SH-SY5Y (cell line): Measurements from ENCODE around the gene RPS14.

Source experiments
- GATA2 ChIP-seq: IDR thresholded peaks from 2 replicates; pipeline ENCODE4 v1.6.1; 2011; ENCODE audit warnings: mild to moderate bottlenecking, low read depth, low read length
- GATA3 ChIP-seq: IDR thresholded peaks from 2 replicates; pipeline ENCODE4 v1.6.1; 2011; ENCODE audit warnings: low read depth, mild to moderate bottlenecking, low read length, moderate library complexity

- TF ChIP-seq GATA2 (no peak), GATA3 (no peak)
Observed at GRCh38 chr5:150440948-150441812, 8.4 kb downstream of the RPS14 start.
